NCI-H128 (cell line): ENCODE results near the gene NUP153.
"Not testable (repeated sequence)": the region's sequence is repeated elsewhere in the genome, so short reads cannot be mapped to it uniquely, and the experiment has no call there.

ENCODE experiments used
- DNase-seq: peaks from one replicate; lab custom pipeline; 2025; ENCODE audit not compliant: unreplicated experiment; lab: John Stamatoyannopoulos, UW

The NUP153 gene

DNA sequence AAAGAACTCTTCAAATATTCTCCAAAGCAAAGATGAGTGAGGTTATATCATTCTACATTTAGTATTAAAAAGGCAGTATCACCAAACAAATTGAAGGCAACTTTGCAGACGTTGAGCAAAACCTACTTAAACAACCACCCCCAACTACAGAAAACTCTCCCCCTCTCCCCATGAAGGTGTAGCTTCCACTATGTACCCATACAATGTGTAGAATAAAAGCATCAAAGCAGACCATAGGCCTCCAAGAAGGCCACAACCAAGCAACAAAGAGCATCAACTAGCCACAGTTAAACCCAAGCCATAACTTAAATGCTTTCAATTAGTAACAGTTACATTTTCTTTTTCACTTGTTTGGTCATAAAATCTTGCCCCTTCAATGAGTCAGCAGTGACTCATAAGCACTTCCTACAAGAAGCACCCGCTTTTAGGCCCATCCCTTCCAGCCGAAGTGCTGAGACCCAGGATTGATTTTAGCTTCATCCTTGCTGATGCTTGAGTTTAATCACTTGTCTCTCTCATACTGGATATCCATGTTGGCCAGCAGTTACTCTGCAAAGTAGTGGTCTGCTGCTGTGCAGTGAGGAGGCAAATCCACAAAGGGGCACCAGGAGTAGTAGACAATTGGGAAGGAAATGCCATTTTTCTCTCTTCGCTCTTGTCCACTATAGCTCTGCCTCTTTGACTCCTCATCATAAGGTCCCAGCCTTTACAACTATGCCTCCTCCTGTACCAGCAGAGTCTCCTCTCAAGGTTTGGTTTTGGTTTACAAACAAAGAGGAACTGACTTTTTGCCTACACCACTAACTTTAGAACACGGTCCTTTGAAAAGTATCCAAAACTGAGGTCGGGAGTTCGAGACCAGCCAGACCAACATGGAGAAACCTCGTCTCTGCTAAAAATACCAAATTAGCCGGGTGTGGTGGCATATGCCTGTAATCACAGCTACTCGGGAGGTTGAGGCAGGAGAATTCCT is 8.4 kb upstream of the NUP153 start:
- no peak for DNase-seq

DNA sequence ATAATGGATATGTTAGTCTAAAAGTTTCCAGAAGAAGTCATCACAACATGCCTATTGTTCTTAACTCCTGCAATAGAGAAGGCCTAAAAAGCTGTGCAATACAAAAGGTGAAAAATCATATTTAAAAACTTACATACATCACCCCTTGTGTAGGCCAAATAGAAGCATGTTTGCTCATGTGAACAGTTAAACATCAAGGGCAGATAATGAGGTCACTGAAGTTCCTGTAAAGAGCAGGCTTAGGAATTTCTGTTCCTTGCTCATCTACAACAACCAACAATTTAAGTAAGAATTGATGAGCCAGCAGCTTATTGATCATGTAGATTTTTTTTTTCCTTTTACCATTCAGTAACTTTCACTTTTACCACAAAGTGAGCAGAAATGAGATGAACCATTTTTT is 7.5 kb upstream of the NUP153 start:
- no peak for DNase-seq

DNA sequence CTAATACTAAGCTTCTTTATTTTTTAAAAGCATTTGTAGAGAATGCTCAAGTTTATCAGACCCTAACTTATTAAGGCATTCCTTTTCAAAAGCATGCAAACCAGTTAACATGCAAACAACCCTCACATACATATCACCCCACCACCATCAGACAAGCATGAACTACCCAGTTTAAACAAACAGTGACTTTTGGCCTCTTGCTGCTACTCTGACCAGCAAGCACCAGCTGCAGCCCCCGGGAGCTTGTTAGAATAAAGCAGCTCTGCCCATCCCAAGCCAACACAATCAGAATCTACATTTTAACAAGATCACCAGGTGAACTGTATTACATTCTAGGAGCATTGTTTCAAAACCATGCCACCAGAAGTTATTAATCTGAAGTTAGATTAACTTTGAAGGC is 5.9 kb upstream of the NUP153 start:
- DNase-seq: no peak

DNA sequence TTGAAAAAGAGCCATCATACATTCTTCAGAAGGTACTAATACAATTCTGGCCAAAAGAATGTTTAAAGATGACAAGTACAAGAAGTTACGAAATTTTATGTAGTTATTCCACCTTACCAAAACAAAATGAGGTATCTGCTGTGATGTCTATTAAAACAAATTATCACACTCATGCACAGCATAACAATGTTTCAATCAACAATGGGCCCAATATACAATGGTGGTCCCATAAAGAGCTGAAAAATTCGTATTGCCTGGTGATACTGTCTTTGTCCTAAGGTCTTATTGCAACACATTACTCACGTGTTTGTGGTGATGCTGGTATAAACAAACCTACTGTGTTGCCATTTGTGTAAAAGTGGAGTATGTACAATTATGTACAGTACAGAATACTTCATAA is 3.6 kb upstream of the NUP153 start:
- no peak for DNase-seq

DNA sequence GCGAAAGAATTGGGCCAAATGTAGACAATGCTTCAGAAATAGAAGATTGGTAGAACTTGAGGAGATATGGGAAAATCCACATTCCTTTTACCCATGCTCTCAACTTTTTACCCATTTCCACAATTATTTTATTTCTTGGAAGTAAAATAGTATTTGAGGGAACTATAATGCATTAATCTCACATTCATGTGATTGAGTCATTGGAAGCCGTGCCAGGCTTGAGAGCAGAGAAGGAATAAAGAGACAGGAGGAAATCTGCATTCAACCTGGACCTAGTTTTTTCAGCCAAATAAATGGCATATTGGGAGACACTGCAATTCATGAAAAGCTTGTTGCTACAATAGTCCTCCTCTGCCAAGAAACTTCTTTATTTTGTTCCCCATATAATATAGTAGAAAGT is 2.8 kb upstream of the NUP153 start:
- no peak for DNase-seq

DNA sequence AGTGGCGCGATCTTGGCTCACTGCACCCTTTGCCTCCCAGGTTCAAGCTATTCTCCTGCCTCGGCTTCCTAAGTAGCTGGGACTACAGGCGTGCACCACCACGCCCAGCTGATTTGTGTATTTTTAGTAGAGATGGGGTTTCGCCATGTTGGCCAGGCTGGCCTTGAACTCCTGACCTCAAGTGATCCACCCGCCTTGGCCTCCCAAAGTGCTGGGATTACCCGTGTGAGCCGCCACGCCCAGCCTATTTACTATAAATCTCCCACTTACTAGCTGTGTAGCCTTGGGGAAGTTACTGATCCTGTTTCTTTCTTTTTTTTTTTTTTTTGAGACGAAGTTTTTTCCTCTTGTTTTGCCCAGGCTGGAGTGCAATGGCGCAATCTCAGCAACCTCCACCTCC is 1.3 kb upstream of the NUP153 start:
- not testable (repeated sequence) for DNase-seq

DNA sequence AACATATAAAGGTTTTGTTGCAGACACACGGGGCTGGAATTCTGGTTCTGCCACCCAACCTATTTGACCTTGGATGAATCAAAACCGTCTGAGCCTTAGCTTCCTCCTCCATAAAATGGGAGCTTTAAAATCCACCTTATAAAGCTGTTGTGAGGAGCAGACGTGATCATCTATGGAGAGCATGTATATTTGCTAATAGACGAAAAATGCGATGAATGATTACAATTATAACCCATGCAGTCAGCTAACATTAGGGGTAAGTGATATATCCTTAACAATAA is 586 bp upstream of the NUP153 start:
- DNase-seq: no peak

DNA sequence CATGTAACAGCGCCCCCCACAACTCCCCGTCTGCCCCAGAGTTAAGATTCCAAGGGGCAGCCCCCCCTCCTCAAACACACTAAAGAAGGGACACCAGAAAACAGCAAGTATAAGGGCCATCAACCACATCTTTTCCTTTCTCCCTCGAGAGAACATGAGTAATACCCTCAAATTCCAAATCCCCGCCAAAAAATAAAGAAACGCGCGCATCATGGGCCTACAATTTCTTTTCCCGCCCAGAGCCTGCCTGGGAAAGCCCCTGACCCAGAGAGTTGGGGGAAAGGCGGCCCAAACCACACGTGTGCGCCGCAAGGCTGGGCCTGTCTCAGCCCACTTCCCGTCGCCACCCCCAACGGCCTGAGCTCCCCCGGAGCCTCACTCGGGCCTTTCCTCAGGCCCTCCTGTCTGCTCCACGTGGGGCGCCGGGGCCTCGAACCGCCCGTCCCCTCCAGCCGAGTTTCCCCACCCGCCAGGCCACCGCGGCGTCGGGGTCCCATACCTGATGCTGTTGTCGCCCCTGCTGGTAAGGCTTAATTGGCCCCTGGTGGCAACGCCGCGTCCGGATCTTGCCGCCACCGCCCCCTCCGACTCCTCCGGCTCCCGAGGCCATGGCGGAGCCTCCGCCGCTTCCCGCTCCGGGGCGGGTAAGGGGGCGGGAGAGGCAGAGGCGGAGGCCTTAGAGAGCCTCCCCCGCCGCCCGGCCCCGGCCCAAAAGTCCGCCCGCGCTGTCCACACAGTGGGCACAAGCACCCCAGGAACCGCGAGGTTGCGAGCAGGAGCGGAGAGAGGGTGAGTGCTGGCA is 746 bp downstream of the NUP153 start:
- no peak for DNase-seq

DNA sequence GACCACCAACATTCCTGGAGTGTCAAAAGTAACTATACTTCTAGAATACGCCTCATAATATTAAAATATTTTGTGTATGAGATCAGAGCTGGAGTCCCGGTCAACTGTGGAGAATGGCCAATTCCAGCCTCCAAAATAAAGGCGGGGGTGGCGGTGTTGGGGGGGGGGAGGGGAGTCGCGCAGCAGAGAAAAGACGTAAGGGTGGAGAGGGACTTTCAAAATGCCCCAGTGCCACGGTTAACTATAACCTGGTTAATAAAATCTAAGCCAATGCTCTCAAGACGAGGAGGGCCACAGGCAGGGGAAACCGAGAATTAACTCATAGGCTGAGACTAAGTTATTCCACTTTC is 1.3 kb downstream of the NUP153 start:
- no peak for DNase-seq

DNA sequence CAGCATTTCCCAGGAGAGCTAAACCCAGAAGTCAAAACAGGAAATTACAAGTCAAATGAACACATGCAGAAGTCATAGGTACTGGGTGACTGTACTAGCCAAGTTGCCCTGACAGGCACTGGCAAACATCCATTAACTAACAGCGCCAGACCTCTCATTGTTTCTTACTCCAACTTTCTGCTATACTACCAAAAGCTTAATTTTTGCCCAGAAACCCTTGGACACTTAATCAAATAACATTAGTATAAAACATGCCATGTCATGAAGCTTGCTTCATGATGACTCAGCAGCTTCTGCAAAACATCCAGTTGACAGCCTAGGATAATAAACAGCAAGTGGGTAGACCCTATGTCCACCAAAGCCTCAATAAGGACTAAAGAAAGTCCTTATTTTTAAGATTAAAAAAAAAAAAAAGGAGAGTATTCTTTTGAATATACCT is 3.5 kb downstream of the NUP153 start:
- no peak for DNase-seq

DNA sequence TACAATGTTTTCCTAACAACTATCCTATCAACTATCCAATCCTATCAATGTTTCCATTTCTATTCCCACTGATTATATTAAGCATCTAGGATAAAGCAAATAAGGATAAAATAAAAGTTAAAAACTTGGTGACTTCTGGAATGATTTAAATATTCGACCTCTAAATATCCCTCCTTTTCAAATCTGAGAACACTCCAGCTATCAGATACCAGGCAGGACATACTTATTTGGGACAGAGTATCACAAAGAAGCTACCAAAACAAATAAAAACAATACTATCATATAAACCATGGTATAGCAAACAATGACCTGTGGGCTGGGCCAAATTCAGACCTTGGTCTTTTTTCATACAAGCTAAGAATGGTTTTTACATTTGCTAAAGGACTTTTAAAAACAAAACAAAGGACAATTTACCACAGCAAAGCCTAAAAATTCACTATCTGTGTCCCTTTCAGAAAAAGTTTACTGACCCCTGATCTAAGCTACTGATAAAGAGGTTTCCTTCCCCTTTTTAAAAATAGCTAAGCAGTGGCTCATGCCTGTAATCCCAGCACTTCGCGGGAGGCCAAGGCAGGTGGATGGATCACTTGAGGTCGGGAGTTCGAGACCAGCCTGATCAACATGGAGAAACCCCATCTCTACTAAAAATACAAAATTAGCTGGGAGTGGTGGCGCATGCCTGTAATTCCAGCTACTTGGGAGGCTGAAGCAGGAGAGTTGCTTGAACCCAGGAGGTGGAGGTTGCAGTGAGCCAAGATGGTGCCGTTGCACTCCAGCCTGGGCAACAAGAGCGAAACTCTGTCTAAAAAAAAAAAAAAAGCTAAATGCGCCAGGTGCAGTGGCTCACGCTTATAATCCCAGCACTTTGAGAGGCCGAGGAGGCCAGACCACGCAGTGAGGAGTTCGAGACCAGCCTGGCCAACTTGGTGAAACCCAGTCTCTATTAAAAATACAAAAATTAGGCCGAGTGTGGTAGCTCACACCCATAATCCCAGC is 6.0 kb downstream of the NUP153 start:
- no peak for DNase-seq

DNA sequence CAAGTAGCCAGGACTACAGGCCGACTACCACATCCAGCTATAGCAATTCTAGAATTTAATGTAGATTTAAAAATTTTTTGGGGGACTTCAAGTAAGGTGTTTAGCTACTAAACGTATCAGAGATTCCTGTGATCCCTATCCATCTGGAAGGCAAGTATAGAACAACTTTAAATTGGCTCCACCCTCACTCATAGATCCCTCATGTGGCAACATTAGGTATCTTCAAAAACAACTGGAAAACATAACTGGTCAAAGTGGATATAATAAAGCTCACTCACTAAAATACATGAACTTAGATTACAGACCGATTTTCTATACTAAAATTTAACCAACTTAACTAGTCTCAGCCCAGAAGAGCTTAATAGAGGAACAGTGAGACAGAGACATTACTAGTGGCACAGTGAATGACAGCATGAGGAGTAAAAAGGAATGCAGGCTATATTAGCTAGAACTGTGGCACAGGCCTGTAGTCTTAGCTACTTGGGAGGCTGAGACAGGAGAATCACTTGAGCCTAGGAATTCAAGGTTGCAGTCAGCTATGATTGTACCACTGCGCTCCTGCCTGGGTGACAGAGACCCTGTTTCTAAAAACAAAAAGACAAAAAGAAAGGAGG is 14.7 kb downstream of the NUP153 start:
- DNase-seq: no peak

DNA sequence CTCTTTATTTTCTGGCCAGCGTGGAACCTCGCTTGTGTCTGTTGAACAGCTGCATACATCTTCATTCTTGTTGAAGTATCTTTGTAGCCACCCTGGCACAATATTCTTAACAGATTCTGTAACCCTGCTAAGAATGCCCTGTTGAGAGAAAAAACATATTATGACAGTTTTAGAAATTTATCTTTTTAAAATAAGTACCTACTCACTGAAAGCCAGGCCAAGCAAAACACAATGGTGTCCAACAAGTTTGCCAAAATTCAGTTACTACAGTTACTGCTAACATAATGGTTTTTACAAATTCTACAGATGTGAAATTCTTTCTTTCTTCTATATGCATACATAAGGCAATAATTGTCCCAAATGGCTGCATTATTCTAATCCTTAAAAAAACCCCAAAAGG is 18.2 kb downstream of the NUP153 start:
- DNase-seq: no peak

DNA sequence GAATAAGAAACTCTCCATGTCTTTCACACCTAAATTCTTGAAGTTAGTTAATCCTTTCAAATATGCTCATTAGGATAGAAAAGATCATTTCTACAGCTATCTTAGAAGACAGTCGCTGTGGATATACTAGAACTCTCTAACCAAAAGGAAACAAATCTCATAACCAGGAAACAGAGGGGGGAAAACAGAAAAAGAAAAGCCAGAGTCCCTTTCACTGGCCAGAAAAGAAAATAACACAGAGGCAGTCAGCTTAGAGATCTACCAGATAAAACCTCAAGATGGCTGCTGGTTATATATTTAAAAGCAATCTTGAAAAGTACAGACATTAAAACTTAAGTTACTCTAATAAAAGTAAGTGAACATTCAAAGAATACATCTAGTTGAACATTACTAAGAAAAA is 19.6 kb downstream of the NUP153 start:
- DNase-seq: no peak

DNA sequence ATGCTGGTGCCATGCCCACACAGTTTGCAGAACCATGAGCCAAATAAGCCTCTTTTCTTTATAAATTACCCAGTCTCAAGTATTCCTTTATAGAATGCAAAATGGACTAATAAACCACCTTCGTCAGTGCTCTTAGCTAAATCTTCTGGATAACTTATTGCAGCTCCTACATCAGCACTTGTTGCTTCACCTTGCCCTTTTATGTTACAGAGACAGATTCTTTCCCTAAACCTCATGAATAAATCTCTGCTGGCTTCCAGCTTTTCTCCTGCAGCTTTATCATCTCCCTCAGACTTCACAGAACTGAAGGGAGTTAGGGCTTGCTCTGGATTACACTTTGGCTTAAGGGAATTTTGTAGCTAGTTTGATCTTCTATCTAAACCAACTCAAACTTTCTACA is 22.6 kb downstream of the NUP153 start:
- no peak for DNase-seq

DNA sequence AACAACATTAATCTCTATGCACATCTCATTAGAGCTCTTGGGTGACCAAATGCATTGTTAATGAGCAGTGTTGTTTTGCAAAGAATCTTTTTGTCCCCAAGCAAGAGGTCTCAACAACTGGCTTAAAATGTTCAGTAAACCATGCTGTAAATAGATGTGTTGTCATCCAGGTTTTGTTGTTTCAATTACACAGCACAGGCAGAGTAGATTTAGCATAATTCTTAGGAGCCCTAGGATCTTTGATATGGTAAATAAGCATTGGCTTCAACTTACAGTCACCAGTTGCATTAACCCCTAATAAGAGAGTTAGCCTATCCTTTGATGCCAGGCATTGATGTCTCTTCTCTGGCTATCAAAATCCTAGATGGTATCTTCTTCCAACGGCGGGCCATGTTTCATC is 23.3 kb downstream of the NUP153 start:
- DNase-seq: no peak

DNA sequence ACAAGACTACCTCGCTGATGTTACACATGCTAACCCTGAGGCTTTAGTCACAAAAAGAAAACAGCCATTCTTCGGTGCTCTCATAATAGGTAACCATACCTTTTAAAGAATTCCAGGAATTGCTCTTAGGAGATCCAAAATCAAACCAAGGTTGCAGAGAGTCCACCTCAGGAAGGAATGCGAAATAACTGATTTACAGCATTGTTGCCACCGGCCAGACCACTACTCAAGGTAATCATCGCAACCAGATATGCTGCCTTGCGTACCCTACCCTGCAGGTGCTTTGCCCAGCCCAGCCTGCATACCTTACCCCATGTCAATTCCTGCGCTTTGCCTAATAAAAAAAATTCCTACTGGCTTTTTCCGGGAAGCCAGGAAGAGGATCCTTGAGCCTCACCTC is 27.0 kb downstream of the NUP153 start:
- no peak for DNase-seq

DNA sequence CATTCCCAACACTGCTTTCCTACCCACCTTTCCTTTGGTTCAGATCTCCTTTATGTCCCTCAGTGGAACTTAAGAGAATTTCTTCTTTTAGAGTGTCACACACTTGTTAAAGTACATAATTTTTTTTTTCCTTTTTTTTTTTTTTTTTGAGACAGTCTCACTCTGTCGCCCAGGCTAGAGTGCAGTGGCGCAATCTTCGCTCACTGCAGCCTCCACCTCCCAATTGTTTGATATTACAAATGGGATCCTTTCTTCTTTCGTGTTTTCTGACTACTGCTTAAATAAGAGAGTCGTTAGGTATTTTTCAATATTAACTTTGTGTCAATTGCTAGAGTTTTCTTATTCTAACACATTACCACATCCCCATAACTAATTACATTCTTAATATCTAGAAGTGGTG is 29.1 kb downstream of the NUP153 start:
- DNase-seq: no peak

DNA sequence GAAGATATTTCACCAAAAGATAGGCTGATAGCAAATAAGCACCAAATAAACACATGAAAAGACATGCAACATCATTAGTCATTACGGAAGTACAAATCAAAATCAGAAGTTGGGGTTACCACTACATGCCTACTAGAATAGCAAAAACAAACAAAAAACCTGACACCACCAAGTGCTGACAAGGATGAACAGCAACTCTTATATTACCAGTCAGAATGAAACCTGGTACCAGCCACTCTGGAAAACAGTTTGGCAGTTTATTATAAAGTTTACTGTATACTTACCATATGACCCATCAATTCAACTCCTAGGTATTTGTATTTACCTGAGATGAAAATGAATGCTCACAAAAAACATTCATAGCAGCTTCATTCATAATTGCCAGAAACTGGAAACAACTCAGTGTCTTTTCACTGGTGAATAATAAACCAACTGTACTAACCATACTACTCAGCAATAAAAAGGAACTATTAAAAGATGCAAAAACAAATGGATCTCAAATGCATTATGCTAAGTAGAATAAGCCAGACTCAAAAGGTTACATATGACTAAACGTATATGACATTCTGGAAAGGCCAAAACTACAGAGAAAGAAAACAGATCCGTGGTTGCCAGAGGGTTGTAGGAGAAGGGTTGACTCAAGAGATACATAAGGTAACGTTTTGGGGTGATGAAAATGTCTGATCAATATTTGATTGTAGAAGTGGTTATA is 33.0 kb downstream of the NUP153 start:
- DNase-seq: no peak

DNA sequence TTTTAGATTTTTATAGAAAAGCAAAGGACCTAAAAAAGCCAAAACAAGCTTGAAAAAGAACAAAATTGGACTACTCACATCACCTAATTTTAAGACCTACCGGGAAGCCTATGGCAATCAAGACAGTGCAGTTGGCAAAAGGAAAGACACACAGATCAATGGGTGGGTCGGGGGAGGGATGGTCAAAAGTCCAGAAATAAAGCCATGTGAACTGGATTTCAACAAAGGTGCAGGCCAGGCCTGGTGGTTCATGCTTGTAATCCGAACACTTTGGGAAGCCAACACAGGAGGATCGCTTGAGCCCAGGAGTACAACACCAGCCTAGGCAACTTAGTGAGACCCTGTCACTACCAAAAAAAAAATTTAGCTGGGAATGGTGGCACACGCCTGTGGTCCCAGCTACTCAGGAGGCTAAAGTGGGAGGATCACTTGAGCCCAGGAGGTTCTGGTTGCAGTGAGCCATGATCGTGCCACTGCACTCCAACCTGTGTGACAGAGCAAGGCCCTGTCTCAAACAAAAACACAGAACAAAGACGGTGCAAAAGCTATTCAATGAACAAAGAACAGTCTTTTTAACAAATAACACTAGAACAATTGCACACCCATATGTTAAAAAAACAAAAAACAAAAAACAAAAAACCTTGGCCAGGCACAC is 34.5 kb downstream of the NUP153 start:
- DNase-seq: no peak
